Left cardiac atrium (tissue), 4 donors: Measurements from ENCODE around the gene ANK2. TPM values are rescaled to one million over a fixed set of nuclear protein-coding genes. Genes with fewer than 3 reads are reported as not detected.
"Not testable (repeated sequence)": the region's sequence is repeated elsewhere in the genome, so short reads cannot be mapped to it uniquely, and the experiment has no call there.

ENCODE experiments used
- ATAC-seq, 2 donors: fragments of 200-7000 bp; cut with Tn5 transposase; one replicate each; pipeline ENCODE4 v1.9.1; 2020; ENCODE audit warnings: mild to moderate bottlenecking in 2 of 2, moderate library complexity in 2 of 2
- DNase-seq: peaks from one replicate; pipeline ENCODE4 v3.0.0-alpha.2; 2020
- intact Hi-C, 2 donors: fragments of 100-400 bp; cut with DNase I; formaldehyde crosslinking; loops; one replicate each; pipeline versions ENCODE4 v1.14.1 to v1.15.1; 2022 to 2023
- total RNA-seq, 2 donors: library from RNA; stranded (reverse); fragmentation: NEBNext Ultra II Directional; extraction: Animal tissue kit (Norgen Biotek cat#: 25700); gene quantifications; one replicate each; pipeline ENCODE4 v1.2.1, GENCODE V29; 2021
- donor health status: DM: no; HTN: yes; CAD: no.
- donor health status: DM: no; HTN: yes; CAD: no; lungs with severe emphysema.
- donor health status: DM: yes; HTN: yes; CAD: no.
- donor health status: Dilated cardiomyopathy.

ANK2 gene
- total RNA-seq, 2 donors from 2014 or later = 277 to 318 TPM

DNA sequence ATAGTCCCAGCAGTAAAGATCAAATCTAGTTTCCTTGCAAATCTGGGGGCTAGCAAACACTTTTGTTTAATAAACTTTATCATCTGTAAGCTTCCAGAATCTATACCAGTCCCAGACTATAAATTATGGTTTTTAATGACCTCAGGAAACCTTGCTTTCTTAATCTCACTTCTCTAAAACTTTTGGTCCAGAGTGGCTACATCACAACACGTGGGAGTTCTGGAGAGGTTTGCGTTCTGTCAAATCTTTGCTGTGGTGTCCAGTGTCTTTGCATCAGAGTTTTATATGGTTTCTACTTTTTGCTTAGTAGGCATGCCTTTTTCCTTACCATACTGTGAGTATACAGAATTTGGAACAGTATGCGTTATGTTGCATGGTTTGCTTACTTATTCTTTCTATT lies 193.9 kb downstream of the ANK2 start:
- intact Hi-C loops = loop anchor here in 1 of 2 donors (10.0 kb wide), 1 partner anchor 139 kb away; no protein-coding TSS in a partner anchor
- no peak for ATAC-seq
- no peak for DNase-seq

DNA sequence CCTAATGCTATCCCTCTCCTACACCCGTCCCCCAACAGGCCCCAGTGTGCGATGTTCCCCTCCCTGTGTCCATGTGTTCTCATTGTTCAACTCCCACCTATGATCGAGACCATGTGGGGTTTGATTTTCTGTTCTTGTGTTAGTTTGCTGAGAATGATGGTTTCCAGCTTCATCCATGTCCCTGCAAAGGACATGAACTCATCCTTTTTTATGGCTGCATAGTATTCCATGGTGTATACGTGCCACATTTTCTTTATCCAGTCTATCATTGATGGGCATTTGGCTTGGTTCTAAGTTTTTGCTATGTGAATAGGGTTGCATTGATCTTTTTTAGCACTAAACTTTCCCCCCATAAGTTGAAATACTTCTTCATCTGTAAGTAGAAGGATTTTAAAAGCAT lies 195.3 kb downstream of the ANK2 start:
- ATAC-seq, DNase-seq: not testable (repeated sequence)
- intact Hi-C loops = loop anchor here in 1 of 2 donors (10.0 kb wide), 1 partner anchor 140 kb away; no protein-coding TSS in a partner anchor

DNA sequence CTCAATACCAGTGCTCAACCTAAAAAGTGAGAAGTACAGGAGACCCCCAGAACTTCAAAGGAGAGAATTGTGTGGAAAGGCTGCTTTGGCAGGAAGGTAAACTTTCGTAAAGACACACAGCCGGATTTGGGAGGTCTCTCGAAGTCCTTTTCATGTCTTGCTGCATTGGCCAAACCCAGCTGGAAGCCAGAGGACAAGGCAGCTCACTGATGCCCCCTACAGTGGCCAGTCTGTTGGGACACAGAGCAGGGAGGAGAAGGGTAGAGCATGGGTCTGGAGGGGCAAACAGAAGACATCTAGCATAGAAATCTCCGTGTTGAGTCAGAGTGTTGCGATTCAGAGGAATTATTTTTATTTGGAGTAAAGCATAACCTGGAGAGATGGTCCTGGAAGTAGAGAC lies 198.9 kb downstream of the ANK2 start:
- no peak for DNase-seq
- no peak for ATAC-seq
- intact Hi-C loops = loop anchor here in 1 of 2 donors (10.0 kb wide), 1 partner anchor 144 kb away; no protein-coding TSS in a partner anchor

- intact Hi-C loops = no loop called here
- ATAC-seq = no peak
- no peak for DNase-seq
These were observed 206.2 kb downstream of the ANK2 start for GRCh38 chr4:113255628-113256027.

DNA sequence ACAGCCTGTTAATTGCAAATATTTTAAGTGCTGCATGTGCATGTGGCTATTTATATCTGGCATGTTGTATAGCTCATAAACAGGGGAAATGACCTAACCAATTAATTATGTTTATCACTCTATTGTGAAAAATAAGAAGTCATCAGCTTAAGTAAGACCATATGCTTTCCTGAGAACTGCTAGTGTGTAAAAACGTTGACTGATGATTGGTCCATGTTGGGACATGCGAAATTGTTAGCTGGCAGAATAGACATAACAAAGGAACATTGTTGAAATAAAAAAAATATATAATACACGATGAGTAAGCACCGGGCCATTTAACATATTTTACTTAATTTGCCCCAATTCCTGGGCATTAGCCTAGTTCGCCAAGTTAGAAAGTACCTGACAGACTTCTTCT lies 207.5 kb downstream of the ANK2 start:
- intact Hi-C loops = no loop called here
- ATAC-seq = no peak
- DNase-seq = no peak

- DNase-seq (no peak), ATAC-seq (no peak)
- intact Hi-C loops = no loop called here
These were observed 211.2 kb downstream of the ANK2 start for GRCh38 chr4:113260688-113261087.

DNA sequence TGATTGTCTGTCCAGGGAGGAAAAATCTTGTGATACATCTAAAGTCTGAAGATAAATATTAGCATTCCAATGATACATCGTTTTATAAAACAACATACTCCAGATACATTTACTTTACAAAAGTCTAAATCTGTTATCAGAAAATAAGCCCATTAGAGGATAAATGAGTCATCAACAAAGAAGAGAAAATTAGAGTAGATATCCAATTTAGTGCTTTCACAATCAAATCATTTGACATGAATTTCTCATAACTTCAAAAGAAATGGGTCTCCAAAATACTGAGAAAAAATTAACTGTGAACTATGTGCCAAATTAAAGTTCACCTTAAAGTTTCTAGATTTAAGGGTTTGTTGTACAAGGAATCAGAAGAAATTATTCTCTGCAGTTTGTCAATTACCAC lies 213.8 kb downstream of the ANK2 start:
- DNase-seq = no peak
- ATAC-seq = no peak
- intact Hi-C loops = no loop called here

DNA sequence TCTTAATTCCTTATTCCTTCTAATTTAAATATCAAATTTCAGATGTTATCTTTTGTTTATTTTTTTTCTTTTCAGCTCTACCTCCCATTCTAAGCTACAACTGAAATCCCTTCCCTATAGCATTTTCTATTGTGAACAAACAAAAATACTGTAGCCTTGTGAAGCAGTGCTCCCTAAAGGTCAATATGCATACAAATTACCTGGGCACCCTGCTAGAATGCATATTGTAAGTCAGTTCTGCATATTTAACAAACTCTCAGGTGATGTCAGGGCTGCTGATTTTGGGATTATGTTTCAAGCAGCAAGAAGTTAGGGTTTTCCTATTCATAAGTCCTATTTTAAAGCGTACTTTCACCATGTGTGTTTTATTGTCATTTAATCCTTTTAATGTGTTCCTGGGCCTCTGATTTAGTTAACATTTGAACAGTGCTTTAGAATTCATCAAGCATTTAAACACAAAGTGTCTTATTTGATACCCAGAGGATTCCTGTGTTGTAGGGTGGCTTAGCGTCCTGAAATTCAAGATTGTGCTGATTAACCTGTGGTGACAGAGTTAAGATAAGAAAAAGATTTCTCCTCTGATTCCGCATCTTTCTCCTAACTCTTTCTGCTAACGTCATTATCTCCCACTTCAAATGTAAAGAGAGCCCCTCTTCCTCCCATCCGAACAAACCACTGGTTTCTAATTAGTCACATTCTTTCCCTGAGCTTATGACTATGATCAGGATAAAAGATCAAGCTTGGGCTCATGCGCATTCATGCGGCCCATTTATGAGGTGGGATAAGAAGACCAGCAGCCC lies 221.3 kb downstream of the ANK2 start:
- DNase-seq = no peak
- ATAC-seq = no peak
- intact Hi-C loops = no loop called here

GRCh38 chr4:113272523-113272922 lies 223.1 kb downstream of the ANK2 start:
- intact Hi-C loops = no loop called here

DNA sequence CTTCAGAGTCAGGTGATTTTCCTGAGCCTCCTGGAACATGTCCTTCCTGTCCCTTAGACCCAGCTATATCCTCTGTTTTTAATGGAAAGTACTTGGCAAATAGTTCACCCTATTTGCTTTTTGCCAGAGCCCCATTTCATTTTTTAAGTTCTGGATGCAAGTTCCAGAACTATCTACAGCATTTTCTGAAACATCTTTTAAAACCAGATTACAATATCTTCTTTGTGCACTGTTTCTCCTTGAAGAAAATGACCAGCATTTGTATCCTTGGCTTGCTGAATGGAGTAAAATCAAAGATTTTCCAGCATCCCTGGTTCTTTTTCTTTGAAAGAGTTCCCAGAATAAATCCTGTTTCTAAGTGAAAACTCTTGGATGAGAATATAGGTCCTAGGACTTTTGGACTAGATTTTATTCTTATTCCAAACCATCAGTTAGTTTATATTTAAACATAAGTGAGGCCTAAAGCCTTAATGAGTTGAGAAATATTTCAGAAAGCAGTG lies 224.3 kb downstream of the ANK2 start:
- intact Hi-C loops = no loop called here
- ATAC-seq (no peak), DNase-seq (no peak)

More at GRCh38 chr4:113272523-113272922, 223.1 kb downstream of the ANK2 start:
- no peak for DNase-seq
- no peak for ATAC-seq

DNA sequence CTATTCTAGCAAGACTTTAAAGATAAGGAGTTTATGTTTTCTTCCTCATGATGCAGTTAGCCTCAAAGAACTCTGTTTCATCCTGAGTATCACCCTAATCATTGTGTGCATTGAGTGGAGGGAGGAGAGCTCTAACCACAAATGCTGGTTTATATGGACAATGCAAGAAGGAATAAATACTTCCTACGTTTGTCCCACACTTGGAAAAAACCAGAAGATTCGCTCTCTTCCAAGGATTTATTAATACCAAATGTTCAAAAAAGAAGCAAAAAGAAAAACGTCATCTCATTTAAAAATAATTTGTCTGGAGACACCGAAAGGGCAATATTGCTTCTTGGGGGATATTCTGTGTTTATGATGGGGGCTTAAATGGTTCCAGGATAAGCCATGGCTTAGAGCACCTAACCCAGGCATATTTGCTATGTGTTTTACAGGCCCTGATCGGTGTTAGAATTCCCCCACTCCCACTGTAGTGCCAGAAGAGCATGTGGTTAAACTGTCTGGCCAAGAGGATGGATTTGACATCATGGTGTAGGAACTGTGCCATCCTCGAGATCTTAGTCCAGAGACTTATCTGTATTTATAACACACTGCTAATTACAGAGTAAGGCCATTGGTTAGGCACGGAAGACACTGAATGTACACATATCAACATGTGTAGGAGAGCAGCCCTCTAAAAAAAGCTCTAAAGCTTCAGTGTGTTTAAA lies 227.2 kb downstream of the ANK2 start:
- intact Hi-C loops = no loop called here
- DNase-seq = no peak
- peak; percentile 73 to 74 for ATAC-seq

DNA sequence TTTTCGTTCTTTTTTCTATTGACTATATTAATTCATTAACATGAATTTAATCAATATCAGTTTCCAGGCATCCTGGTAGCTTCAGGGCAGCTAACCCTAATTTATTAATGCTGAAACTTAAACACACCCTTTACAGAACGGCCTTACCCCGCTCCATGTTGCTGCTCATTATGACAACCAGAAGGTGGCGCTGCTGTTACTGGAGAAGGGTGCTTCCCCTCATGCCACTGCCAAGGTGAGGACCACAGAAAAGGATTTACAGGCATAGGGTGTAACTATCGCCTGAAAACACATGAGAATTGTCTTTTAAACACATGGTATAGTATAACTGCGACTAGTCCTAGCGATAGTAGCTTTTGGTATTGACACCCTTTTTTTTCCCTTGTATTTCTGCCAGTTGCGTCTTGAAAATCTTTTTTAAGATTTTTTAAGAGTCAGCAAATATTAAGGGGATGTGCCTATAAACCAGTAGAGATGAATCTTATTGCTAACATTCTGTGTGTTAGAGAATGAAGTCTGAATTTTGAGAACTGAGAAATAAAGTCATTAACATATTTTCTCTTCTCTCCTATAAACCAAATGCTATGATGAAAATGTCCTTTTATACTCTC lies 229.0 kb downstream of the ANK2 start:
- ATAC-seq = peak; percentile 88 to 90
- peak; percentile 71 for DNase-seq
- intact Hi-C loops = no loop called here

- DNase-seq (no peak), ATAC-seq (no peak)
- intact Hi-C loops = no loop called here
These were observed 236.0 kb downstream of the ANK2 start for GRCh38 chr4:113285501-113285900.

DNA sequence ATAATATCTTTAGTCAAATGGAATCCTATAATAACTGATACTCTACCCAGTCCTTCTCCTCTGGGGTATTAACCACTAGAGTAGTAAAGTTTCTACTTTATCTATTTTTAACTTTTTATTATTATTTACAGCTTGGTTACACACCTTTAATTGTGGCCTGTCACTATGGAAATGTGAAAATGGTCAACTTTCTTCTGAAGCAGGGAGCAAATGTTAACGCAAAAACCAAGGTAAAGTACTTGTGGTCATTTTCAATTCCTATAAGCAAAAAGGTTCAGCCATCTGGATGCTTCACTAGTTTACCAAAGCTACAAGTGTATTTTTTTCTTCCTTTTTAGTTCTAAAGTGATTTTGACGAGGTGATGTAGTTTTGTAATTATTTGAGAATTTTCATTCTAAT lies 238.8 kb downstream of the ANK2 start:
- DNase-seq (no peak), ATAC-seq (no peak)
- intact Hi-C loops = no loop called here

- intact Hi-C loops = no loop called here
- ATAC-seq = no peak
- DNase-seq = no peak
These were observed 239.2 kb downstream of the ANK2 start for GRCh38 chr4:113288696-113289095.

DNA sequence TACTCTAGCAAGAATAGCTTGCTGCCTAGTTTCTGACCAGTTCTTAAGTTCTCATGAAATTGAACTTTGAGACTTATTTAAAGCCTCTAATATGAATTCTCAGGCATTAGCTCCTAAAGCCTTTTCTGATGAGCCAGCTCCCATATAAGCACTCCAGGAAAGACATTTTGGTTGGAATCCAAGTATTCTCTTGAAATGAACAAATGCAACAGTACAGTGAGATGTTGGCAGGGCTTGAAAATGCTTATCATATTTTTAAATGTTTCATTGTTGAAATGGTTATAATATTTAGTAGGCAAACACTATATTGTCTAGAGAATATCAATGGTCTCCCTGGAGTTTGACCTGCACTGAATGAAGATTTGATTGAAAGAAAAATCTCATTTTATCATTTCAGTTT lies 240.3 kb downstream of the ANK2 start:
- DNase-seq (no peak), ATAC-seq (no peak)
- intact Hi-C loops = no loop called here

- ATAC-seq (no peak), DNase-seq (no peak)
- intact Hi-C loops = no loop called here
These were observed 241.2 kb downstream of the ANK2 start for GRCh38 chr4:113290666-113291065.

DNA sequence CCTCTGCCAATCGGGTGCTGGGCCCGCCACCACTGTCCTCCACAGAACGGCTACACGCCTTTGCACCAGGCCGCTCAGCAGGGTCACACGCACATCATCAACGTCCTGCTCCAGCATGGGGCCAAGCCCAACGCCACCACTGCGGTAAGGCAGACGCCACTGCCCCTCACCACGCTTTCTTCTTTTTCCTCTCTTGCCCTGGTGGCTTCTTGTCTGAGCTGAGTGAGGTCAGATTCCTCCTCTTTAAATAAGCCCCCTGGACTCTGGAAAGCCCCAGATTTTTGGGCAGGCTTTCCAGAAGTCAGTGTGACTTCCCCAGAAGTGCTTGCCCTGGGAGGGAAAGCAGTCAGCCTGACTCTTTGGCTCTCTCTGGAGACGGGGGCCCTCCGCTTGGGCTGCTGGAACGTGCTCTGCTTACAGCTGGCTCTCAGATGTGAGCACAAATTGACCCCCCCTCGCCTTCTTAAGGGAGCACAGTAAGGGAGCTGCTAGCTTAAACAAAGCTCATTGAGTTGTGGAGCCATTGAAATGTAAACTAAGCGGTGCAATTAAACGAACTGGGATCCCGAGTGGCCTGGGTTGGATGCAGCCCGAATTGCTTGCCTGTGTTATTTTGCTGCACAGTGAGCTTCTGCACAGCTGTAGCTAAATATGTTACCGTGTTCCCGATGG lies 243.1 kb downstream of the ANK2 start:
- intact Hi-C loops = no loop called here
- DNase-seq (peak; percentile 38), ATAC-seq (peak; percentile 72 to 81)

- DNase-seq (peak; percentile 21), ATAC-seq (peak; percentile 73 to 84)
- intact Hi-C loops = no loop called here
These were observed 243.6 kb downstream of the ANK2 start for GRCh38 chr4:113293043-113293560.
